Chondrocyte (in vitro differentiated cells): ENCODE measurements around the gene FBL. TPM values are rescaled to one million over a fixed set of nuclear protein-coding genes. Genes with fewer than 3 reads are reported as not detected.

ENCODE experiments used
- DNase-seq: peaks from one replicate; pipeline ENCODE4 v3.0.0; 2021; ENCODE audit warnings: mixed read lengths, low spot score
- H3K27ac Mint-ChIP-seq: one replicate; pipeline ENCODE4 v1.8.0; 2021; ENCODE audit warnings: mild to moderate bottlenecking, moderate library complexity, mixed read lengths; ENCODE audit not compliant: unreplicated experiment
- H3K27me3 Mint-ChIP-seq: 2 replicates; pipeline ENCODE4 v1.8.0; 2021; ENCODE audit warnings: low read depth, mixed read lengths
- H3K36me3 Mint-ChIP-seq: 2 replicates; pipeline ENCODE4 v1.8.0; 2021; ENCODE audit warnings: low read depth, mixed read lengths
- H3K4me1 Mint-ChIP-seq: 2 replicates; pipeline ENCODE4 v1.8.0; 2021; ENCODE audit warnings: low read depth, mild to moderate bottlenecking, mixed read lengths
- H3K4me3 Mint-ChIP-seq: one replicate; pipeline ENCODE4 v1.8.0; 2021; ENCODE audit warnings: mild to moderate bottlenecking, moderate library complexity, mixed read lengths; ENCODE audit not compliant: unreplicated experiment
- H3K9me3 Mint-ChIP-seq: 2 replicates; pipeline ENCODE4 v1.8.0; 2021; ENCODE audit warnings: low read depth, mixed read lengths
- total RNA-seq: library from RNA; stranded (reverse); gene quantifications from 3 replicates; pipeline ENCODE4 v1.2.1, GENCODE V29; 2021
- TF ChIP-seq, protein P1 (sequence below): fragments of 200-600 bp; sonication (generic); IDR thresholded peaks from 2 replicates; pipeline ENCODE4 v1.5.0; 2021; ENCODE audit warnings: antibody characterized with exemption, mild to moderate bottlenecking, moderate library complexity

Gene FBL
- total RNA-seq, 1 donor from 2014 or later: 104 TPM

DNA sequence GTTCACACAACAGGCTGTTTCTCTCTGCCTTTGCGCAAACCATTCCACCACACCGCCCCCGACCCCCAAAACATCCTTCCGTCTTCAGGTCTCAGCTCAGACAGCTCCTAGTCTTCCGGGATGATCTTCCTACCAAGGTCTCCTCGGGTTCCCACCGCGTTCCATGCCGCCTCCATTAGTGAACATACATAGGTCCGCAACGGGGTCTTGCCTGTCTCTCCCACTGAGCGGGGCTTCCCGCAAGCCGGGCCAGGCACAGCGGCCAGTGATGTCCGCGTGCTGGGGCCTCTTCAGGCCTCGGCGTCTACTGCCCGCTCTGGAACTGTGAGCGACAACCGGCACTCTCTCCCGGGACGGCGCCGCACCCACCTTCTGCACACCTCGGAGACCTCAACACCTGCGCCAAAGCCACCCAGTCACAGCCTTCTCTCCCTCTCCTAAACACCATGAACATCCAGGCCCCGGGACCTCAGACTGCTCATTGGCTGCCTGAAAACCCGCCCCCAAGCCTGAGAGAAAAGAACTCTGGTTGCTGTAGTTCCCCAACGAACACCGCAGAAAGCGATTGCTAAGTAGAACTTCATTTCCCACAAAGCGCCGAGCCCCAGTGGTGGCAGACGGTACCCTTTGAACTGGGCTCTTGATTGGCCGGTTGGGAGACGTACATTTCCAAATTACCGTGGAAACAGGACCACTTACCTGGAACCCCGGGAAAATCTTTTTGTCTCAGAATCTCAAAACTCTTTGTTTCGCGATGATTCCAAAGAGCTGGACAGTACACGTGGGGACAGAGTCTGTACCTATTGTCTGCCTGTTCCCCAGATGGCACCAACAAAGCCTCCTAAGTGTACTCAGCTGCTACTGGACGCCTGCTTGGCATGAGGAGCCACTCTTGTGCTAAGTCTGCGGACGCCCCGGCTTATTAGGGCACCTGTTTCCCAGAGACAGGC, 21.8 kb downstream of the FBL start:
- peaks cover 7% of the 10 kb centered on the region for H3K36me3 Mint-ChIP-seq
- TF ChIP-seq, protein P1, sequence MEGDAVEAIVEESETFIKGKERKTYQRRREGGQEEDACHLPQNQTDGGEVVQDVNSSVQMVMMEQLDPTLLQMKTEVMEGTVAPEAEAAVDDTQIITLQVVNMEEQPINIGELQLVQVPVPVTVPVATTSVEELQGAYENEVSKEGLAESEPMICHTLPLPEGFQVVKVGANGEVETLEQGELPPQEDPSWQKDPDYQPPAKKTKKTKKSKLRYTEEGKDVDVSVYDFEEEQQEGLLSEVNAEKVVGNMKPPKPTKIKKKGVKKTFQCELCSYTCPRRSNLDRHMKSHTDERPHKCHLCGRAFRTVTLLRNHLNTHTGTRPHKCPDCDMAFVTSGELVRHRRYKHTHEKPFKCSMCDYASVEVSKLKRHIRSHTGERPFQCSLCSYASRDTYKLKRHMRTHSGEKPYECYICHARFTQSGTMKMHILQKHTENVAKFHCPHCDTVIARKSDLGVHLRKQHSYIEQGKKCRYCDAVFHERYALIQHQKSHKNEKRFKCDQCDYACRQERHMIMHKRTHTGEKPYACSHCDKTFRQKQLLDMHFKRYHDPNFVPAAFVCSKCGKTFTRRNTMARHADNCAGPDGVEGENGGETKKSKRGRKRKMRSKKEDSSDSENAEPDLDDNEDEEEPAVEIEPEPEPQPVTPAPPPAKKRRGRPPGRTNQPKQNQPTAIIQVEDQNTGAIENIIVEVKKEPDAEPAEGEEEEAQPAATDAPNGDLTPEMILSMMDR: no peak
- H3K27ac Mint-ChIP-seq: no peak overlapping the region

DNA sequence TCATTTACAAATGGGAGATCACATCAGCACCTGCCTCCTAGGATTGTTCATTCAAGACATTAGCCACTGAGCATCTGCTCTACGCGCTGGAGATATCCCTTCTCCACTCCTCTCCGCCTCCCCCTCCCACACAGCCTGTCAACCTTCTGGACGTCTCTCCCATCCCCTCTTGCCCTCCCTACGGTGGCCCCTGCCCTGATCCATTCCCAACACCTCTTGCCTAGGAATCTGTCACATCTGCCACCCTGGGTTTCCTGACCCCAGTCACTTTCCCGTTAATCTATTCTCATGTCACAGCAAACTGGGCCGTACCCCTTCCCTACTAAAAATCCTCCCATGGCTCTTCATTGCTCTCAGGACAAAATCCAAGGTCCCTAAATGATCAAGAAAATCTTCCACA, 22.5 kb downstream of the FBL start:
- H3K27me3 Mint-ChIP-seq: no peaks in the 10 kb centered on the region
- H3K27ac Mint-ChIP-seq: no peak overlapping the region
- DNase-seq: no peak
- H3K36me3 Mint-ChIP-seq: peaks cover 2% of the 10 kb centered on the region
- TF ChIP-seq, protein P1: no peak
- H3K9me3 Mint-ChIP-seq: no peaks in the 10 kb centered on the region
- no peak overlapping the region for H3K4me3 Mint-ChIP-seq
- no peaks in the 10 kb centered on the region for H3K4me1 Mint-ChIP-seq

More for the DNA sequence above, 21.8 kb downstream of the FBL start:
- no peak overlapping the region for H3K4me3 Mint-ChIP-seq
- no peaks in the 10 kb centered on the region for H3K27me3 Mint-ChIP-seq
- H3K4me1 Mint-ChIP-seq: no peaks in the 10 kb centered on the region
- DNase-seq: peak; percentile 92
- no peaks in the 10 kb centered on the region for H3K9me3 Mint-ChIP-seq

DNA sequence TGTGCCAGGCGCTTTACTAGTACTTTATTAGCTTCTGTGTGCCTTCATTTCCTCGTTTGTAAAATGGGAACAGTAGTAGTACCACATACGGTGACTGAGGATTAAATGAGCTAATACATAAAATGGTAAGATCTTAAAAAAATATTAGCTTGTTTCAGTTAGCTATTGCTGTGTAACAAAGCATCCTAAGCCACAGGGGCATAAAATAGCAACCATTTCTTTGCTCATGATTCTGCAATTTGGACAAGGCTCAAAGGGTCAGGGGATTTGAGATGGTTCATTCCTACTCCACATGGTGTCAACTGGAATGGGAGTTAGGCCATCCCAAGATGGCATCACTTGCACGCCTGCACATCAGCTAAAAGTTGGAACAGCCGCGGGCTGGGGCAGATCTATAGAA, 25.5 kb downstream of the FBL start:
- H3K4me3 Mint-ChIP-seq: no peak overlapping the region
- no peaks in the 10 kb centered on the region for H3K4me1 Mint-ChIP-seq
- DNase-seq: no peak
- peaks cover 5% of the 10 kb centered on the region for H3K36me3 Mint-ChIP-seq
- no peaks in the 10 kb centered on the region for H3K27me3 Mint-ChIP-seq
- no peak overlapping the region for H3K27ac Mint-ChIP-seq
- no peaks in the 10 kb centered on the region for H3K9me3 Mint-ChIP-seq
- TF ChIP-seq, protein P1: no peak

DNA sequence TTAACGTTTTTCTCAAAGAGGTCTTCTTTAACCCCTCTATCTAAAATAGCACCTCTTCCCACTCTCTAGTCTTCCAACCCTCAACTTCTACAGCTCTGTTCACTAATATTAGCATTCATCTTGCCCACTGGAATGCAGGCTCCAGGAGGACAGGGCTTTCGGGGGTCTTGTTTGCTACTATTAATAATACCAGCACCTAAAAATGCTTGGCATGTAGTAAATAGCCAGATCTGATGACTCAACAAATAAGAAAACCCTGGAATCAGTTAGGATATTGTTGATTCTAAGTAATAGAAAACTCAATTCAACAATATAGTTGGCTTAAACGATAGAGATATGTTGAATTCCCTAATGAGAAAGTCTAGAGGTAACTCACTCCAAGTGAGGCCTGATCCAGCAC, 26.4 kb downstream of the FBL start:
- Mint-ChIP-seq H3K9me3 (no peaks in the 10 kb centered on the region), H3K27ac (no peak overlapping the region), H3K27me3 (no peaks in the 10 kb centered on the region), H3K4me1 (no peaks in the 10 kb centered on the region), H3K4me3 (no peak overlapping the region), H3K36me3 (peaks cover 5% of the 10 kb centered on the region)
- DNase-seq: no peak
- TF ChIP-seq, protein P1: no peak

DNA sequence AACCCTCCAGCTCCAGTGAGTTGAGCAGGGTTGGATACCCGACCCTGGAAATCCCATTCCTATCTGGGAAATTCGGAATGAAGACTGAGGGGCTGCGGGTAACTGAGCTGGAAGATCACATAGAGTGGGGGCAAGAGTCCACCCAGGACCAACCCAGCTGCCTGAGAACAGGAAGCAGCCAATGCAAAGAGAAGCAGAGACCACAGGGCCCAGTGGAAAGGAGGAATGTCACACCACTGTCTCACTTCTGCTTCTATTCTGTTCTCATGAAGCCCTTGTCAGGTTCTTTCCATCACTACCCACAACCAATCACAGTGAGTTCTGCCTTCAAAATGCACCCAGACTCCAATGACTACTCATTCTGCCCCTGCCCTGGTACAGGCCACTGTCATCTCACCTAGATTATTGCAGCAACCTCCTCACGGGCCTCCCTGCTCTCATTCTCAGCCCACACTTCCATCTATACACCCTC, 27.5 kb downstream of the FBL start:
- no peak overlapping the region for H3K27ac Mint-ChIP-seq
- H3K4me1 Mint-ChIP-seq: no peaks in the 10 kb centered on the region
- peaks cover 5% of the 10 kb centered on the region for H3K36me3 Mint-ChIP-seq
- H3K27me3 Mint-ChIP-seq: no peaks in the 10 kb centered on the region
- no peak overlapping the region for H3K4me3 Mint-ChIP-seq
- no peaks in the 10 kb centered on the region for H3K9me3 Mint-ChIP-seq
- TF ChIP-seq, protein P1: no peak
- no peak for DNase-seq
